ENCODE data around the gene LSM7.
"Not testable (repeated sequence)": the region's sequence is repeated elsewhere in the genome, so short reads cannot be mapped to it uniquely, and the experiment has no call there.

Gene LSM7

GRCh38 chr19:2291185-2291751, 37.1 kb downstream of the LSM7 start:
- peak; percentile 63 for DNase-seq

DNA sequence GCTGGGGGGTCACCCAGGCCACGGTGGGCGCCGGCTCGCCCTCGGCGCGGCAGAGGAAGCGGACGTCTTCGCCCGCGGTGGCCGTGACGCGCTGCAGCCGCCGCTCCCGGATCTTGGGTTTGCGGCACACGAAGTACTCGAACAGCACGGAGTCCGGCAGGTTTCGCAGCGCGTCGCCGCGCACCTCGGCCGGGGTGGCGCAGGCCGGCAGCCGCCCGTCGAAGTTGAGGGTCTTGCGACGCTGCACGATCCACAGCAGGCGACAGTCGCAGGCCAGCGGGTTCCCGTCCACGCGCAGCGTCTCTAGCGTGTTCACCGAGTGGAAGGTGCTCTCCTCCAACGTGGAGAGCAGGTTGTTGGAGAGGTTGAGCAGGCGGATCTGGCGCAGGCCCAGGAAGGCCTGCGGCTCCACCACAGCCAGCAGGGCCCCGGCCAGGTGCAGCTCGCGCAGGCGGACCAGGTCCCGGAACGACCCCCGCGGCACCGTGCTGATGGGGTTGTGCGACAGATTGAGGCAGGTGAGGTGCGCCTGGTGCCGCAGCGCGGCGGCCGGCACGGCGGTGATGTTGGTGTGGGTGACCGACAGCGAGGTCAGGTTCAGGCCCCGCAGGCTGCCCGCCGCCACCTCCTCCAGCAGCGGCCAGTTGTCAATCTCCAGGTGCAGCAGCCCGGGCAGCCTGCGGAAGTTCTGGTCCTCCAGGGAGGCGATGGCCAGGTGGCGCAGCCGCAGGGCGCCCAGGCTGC, 37.8 kb downstream of the LSM7 start:
- DNase-seq, result no peak

GRCh38 chr19:2289714-2290435, 38.5 kb downstream of the LSM7 start:
- DNase-seq, result no peak

DNA sequence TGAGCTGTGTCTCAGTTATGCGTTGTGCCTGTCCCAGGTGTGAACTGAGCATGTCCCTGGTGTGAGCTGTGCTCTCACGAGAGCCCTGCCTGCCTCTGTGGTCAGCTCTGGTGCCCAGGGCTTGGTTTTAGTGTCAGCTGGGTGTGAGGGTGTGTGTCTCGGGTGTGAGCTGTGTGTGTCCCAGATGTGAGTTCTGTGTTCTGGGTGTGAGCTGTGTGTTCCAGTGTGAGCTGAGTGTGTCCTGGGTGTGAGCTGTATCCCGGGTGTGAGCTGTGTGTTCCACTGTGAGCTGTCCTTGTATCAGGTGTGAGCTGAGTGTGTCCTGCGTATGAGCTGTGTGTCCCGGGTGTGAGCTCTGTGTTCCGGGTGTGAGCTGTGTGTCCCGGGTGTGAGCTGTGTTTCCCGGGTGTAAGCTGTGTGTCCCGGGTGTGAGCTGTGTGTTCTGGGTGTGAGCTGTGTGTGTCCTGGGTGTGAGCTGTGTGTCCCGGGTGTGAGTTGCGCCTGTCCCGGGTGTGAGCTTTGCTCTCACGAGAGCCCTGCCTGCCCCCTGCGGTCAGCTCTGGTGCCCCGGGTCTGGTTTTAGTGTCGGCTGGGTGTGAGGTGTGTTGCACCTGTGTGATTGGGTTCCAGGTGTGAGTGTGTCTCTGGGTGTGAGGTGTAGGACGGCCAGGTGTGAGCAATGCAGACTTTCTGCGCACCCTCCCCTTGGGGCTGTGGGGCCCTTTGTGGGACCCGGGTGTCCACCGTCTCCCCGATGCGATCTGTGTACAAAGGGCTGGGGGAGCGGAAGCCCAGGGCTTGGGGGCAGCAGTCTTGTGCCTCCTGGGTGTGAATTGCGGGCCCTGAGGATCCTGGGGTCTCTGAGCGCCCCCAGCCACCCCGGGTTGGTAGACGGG, 39.3 kb downstream of the LSM7 start:
- no peak for DNase-seq

- no peak for DNase-seq
Observed at GRCh38 chr19:2288338-2288817, 40.0 kb downstream of the LSM7 start.

DNA sequence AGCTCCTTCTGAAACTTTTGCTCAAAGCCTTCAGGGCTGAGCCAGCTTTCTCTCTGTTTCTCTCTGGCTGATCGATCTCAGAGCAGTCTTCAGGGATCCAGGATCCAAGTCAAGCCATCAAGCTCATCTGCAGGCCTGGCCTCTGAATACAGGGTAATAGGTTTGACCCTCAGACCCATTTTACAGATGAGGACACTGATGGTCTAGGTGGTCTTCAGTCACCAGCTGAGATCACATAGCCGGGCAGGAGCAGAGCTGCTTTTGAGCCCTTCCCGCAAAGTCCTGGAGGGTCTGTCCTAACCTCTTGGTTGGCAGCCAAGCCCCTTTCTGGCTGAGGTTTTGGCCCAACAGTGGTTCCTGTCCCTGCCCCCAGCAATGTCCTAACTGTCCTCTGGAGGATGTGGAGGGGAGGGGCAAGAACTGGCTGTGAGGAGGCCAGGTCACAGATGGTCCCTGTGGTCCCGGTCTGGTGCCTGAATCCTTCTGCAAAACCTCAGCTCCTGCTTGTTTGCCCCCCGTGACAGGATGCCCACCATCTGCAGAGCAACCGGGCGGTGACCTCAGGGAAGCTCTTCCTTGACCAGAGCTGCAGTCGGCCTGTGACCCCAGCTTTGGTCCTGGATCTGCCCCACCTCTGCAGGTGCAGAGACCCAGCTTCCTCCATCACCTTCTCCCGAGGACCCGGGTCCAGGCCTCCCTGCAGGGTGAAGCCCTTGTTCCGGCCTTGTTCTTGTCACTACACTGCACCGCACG, 40.6 kb downstream of the LSM7 start:
- DNase-seq, result no peak

DNA sequence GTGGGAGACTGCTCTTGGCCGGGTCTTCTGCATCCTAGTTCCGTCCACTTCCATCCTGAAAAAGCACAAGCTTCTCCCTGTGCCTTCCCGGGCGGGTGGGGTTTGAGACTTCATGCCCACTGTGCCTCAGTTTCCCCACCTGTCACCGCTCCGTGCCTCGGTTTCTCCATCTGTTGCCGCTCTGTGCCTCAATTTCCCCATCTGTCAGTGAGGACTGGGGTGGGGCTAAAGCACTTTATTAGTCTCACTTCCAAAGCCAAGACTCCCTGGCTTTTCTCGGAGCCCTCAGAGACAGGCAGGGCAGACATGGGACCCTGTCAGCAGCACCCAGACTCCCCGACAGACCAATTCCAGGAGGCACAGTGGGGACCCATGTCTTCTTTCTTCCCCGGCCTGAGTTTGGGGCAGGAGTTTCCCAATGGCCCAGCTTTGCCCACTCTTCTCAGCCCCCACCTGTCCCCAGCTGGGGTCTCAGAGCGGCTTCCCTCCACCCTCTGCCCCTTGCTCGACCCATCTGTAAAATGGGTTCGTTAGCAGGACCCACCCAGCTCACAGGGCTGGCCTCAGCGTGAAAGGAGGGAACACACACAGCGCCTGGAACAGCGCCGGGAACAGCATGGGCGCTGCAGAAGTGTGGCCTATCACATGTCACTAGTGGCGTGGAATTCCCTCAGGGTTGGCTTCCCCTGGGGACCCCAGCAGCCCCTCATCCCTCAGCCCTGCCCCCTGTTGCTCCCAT, 41.8 kb downstream of the LSM7 start:
- DNase-seq, result no peak

GRCh38 chr19:2283835-2284507, 44.4 kb downstream of the LSM7 start:
- no peak for DNase-seq

GRCh38 chr19:2282862-2283237, 45.5 kb downstream of the LSM7 start:
- no peak for DNase-seq

DNA sequence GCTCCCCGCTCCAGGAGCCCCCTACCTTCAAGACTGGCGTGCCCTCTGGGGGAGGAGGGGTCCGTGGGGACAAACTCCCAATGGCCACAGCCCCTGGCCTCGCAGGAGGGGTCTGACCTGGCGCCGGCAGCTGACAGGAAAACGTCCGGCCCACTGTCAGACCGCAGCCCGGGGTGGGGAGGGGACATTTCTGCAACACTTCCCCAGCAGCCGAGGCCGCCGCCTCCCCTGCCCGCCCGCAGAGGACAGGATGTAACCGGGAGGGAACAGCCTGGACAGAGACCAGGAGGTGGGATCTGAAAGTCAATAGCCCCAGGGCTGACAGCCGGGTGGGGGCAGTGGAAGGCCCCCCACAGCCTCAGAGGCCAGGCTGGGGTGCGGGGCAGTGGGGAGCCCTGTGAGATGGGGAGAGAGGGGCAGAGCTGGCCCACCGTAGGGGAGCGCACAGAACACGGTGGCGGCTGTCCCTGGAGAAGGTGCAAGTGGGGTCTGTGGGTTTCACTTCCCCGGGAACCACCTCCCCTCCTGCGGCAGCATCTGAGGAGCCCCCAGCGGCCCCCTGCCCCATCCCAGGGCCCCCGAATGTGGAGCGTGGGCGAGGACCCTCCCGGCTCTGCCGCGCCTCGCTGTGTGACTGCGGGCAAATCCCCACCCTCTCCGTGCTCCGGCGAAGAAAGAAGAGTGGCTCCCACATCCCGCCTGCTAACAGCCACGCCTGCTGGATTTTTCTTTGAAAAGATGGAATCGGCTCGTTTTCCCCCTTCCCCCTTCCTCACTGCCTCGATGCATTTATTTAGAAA, 46.1 kb downstream of the LSM7 start, which contains the start of gene PEAK3:
Gene PEAK3 (minus strand): TSS at position 114 of the 800 bp plus-strand sequence. CDS start 1,244 bp downstream, outside the sequence.
- DNase-seq, result no peak

DNA sequence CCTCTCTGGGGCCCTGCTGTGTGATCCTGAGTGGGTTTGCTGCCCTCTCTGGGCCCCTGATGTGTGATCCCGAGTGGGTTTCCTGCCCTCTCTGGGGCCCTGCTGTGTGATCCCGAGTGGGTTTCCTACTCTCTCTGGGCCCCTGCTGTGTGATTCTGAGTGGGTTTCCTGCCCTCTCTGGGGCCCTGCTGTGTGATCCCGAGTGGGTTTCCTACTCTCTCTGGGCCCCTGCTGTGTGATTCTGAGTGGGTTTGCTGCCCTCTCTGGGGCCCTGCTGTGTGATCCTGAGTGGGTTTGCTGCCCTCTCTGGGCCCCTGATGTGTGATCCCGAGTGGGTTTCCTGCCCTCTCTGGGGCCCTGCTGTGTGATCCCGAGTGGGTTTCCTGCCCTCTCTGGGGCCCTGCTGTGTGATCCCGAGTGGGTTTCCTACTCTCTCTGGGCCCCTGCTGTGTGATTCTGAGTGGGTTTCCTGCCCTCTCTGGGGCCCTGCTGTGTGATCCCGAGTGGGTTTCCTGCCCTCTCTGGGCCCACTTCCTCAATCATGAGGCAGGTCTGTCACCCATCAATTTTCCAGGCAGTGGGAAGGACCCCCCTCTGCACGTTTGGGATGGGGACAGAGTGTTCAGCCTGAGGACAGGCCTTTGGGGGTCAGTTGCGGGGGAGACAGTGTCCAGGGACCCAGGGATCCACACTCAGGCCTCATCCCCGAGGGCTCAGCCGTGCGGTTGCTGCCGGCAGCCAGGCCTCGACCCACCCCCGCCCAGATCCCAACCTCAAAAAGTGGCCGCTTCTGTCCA, 46.9 kb downstream of the LSM7 start:
- not testable (repeated sequence) for DNase-seq

- no peak for DNase-seq
Observed at GRCh38 chr19:2280633-2281264, 47.6 kb downstream of the LSM7 start.

GRCh38 chr19:2278459-2279158, 49.8 kb downstream of the LSM7 start:
- no peak for DNase-seq

- no peak for DNase-seq
Observed at GRCh38 chr19:2277138-2277537, 51.2 kb downstream of the LSM7 start.

GRCh38 chr19:2276429-2276986, 51.9 kb downstream of the LSM7 start:
- no peak for DNase-seq

DNA sequence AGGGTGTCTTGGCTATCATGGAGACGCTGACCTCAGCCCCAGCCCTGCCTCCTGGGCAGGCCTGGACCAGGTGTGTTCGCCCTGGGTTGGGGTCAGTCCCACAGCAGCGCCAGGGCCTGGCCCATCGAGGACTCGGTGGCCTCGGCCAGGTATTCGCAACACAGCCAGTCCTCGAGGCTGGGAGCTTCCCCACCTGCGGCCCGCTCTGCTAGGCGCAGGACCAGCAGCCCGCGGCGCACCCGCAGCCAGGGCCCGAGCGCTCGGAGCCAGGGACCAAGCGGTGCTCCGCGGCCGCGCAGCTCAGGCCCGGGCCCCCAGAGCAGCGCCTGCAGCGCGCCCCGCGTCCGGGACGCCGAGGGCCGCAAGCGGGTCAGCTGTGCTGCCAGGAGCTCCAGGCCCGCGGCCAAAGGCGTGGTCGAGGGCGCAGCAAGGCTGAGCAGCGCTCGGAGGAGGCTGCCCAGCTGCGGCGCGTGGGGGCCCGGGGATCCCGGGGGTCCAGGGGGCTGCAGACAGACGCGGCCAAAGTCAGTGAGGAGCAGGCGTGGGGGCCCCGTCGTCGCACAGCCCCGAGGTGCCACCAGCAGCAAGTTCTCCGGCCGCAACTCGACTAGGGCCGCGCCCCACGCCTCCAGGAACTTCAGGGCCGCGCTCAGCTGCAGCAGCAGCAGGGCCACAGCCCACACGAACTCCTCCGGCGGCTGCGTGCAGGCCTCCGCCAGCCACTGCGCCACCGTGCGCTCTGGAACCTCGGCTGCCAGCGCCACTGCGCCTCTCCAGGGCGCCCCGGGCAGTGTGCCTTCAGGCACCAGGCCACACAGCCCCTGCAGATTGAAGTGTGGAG, 52.6 kb downstream of the LSM7 start:
- DNase-seq, result no peak
